ENCODE measurements around the gene LRRC26.
"Not testable (repeated sequence)": the region's sequence is repeated elsewhere in the genome, so short reads cannot be mapped to it uniquely, and the experiment has no call there.

The LRRC26 gene

DNA sequence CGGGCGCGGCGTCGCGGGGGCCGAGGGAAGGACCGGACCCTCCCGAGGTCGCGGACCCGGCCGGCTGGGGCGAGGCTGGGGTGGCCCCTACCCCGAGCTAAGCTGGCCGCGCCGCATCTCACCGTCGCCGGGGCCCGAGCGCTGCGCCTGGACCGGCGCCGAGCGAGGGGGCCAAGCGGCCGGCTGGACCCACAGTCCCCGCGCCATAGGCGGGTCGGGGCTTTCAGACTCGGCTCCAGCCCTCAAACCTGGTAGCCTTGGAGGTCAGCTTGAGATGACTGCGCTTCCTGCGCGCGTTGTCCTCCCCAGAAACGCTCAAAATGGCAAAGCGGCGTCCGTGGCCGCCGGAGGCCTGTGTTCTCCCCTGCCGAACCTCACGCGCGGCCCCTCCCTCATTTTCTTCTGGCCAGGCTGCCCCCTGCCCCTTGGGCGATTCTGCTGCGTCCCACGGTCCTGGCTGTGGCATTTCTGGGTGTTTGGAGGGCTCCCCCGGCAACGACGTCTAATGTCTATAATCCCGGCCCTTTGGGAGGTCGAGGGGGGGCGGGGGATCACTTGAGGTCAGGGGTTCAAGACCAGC, 39.6 kb downstream of the LRRC26 start:
- peak; percentile 28 for DNase-seq

DNA sequence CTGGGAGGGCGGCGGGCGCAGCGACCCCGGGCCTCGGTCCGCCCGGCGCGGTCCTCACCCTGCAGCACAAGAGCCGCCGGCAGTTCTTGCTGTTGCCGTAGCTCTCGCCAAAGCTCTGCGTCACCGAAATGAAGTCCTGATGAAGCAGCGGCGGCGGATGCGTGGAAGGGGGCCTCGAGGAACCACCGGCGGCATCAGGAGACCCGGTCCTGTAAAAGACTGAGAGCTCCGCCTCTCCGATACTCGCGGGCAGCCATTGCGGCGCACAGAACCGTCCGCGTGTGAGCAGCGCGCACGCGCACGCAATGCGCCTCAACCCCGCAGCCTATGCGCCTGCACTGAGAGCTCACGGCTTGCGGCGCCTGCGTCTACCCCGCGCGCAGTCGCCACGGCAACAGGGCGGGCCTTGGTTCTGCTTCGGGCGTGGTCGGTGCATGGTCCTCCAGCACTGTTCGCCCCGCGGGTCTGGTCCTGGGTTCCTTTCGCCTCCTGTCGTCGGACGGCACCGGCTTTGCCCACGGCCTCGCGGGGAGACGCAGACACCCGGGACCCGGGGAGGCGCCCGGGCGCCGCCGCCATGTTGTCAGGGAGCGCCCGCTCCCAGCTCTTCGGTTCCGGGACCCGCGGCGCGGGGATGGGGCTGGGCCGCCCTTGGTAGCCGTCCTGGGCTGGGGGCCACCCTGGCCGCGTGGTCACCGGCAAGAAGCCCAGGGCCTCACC, 40.2 kb downstream of the LRRC26 start:
- peak; percentile 90 for DNase-seq

DNA sequence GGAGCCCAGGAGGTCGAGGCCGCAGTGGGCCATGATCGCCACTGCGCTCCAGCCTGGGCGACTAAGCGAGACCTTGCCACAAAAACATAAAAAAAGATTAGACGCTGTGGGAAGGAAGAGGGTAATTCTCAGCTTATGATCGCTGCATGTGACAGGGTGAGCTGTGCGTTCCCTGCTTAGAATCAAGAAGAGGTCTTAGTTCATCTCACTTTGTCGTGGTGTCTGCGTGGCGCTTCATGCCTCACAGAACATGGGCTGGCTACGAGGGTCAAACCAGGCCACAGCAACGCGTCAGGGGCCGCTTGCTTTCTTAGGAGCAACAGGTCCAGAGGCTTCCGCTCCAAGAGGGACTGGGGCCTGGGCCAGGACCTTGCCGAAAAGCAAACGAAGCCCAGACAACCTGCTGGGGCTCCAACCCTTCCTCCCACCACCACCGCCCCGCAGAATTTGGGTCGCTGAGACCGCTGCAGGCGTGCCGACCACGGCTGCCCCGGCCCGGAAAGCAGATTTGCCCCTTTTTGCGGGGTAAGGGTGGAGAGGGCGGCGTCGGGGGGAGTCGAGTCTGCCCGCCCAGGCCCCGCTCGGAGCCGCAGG, 40.9 kb downstream of the LRRC26 start:
- no peak for DNase-seq

DNA sequence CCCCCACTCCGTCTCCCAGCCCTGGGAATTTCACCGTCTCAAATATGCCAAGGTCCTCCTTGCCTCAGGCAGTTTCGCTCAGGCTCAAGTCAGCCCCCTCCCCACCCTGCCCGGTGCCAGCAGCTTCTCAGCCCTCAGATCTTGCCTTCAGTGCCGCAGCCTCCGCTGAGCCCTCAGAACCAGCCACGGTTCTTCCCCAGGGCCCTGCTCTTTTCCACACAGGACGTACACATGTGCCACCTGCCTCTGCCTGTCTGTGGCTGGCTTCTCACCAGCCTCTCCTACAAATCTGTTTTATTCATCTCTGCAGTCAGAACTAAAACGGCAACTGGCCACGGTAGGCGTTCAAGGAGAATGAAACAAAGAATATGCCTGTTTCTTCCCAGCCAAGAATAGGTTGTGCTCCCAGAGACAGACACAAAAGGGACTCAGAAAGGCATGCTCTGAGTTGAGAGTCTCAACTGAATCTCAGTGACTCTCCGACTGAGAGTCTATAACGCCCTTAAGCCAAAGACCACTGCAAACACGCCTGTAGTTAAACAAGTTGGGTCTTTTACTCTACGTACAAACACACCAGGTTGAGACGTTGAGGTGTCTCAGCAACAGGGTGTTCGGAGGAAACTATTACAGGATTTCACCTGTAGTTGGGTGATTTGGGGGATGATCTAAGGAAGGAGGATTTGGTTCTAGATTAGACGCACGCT, 41.5 kb downstream of the LRRC26 start:
- no peak for DNase-seq

DNA sequence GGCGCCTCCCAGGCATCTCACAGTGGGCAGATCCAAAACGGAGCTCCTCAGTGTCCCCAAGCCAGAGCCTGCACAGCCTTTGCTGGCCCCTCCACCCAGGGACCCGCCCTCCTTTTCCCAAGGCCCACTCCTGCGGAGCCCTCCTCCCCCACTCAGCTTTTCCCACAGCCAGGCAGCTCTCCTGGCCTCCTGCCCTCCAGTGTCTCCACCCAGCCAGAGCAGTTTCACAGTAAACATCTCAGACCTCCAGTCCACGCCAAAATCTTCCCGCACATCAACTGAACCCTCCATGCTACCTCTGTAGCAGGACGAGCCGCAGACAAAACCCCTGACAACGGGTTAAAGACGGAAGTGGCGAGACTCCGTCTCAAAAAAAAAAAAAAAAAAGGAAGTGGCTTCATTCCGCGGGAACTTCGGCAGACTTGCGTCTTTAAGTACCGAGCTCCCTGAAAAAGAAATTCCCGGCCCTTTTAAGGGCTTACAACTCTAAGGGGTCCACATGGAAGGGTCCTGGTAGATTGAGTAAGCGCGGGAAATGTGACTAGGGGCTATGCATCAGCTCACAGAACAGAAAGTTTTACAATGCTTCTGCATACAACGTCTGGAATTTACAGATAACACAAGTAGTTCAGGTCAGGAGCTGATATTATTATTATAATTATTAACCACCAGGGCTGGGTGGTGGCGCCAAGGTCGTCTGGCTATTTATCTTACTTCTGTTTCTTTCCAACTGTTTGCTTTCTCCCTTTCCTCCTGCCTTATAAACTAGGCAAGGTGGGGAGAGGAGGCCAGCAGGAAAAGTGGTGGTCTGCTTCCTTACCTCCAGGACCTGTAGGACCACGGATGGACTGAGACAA, 42.3 kb downstream of the LRRC26 start:
- DNase-seq = no peak

DNA sequence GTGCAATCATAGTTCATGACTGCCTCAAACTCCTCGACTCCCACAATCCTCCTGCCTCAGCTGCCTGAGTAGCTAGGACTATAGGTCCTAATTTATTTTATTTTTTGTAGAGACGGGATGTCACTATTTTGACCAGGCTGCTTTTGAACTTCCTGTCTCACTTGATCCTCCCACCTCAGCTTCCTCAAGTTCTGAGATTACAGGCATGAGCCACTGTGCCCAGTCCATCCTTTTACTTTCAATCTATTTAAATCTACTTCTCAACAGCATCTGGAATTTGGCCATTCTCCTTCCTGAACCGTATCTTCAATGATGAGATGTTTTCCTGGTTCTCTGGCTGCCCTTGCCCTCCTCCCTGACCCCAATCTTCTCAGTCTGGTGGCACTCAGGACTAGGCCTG, 43.1 kb downstream of the LRRC26 start:
- no peak for DNase-seq

DNA sequence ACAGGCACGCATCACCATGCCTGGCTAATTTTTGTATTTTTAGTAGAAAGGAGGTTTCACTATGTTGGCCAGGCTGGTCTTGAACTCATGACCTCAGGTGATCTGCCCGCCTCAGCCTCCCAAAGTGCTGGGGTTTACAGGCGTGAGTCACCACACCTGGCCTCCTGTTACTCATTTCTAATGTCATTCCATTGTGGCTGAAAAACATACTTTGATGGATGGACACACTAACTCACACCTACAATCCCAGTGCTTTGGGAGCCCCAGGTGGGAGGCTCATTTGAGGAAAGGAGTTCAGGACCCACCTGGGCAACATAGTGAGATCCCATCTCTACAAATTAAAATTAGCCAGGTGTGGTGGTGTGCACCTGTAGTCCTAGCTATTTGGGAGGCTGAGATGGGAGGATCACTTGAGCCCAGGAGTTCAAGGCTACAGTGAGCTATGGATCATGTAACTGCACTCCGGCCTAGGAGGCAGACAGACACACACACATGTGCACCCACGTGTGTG, 45.8 kb downstream of the LRRC26 start:
- DNase-seq = not testable (repeated sequence)

DNA sequence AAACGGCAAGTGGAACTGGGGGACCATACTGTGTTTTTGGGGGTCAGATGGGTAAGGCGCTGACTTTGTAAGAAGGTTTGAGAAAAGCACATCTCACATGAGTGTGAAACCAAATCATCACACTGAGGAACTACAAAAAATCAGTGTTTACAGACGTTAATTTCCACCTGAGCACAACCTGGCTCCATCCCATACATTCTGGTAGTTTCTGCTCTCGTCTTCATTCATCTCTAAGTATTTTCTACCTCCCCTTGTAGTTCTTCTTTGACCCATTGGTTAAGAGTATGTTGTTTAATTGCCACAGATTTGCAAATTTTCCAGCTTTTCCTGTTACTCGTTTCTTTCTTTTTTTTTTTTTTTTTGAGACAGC, 46.4 kb downstream of the LRRC26 start:
- DNase-seq = no peak

DNA sequence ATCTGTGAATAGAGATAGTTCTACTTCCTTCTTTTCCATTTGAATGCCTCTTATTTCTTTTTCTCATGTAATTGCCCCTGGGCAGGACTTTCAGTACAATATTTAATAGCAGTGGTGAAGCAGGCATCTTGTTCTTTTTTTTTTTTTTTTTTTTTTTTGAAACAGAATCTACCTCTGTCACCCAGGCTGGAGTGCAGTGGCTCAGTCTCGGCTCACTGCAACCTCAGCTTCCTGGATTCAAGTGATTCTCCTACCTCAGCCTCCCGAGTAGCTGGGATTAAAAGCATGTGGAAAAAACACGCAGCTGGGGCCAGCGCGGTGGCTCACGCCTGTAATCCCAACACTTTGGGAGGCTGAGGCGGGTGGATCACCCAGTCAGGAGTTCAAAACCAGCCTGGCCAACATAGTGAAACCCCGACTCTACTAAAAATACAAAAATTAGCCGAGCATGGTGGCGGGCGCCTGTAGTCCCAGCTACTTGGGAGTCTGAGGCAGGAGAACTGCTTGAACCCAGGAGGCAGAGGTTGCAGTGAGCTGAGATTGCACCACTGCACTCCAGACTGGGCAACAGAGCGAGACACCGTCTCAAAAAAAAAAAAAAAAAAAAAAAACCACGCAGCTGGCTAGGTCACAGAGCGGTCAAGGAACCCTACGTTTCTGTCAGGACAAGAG, 46.9 kb downstream of the LRRC26 start:
- not testable (repeated sequence) for DNase-seq

DNA sequence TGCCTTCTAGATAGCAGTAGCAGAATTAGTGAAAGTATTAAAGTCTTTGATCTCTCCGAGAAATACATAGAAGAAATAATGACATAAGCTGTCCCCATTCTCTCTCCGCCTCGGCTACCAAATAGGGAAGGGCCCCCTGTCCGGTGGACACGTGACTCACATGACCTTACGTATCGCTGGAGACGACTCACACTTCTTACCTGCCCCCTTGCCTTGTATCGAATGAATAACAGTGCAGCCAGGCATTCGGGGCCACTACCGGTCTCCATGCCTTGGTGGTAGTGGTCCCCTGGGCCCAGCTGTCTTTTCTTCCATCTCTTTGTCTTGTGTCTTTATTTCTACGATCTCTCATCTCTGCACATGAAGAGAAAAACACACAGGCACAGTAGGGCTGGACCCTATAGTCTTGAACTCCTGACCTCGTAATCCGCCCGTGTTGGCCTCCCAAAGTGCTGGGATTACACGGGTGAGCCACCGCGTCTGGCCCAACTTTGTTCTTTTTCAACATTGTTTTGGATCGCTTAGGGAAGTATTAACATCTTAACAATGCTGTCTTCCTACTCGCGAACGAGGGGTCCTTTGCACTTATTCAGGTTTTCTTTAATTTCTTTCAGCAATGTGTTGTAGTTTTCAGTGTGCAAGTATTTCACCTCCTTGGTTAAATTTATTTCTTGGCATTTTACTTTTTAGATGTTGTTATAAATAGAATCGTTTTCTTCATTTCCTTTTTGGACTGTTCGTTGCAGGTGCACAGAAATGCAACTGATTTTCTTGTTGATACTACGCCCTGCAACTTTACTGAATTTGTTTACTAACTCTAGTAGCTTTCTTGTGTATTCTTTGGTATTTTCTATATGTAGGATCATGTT, 47.7 kb downstream of the LRRC26 start:
- DNase-seq = not testable (repeated sequence)

Data from EL (cell line).